Glutamatergic neuron (in vitro differentiated cells): ENCODE measurements around the gene MAP10. TPM values are rescaled to one million over a fixed set of nuclear protein-coding genes. Genes with fewer than 3 reads are reported as not detected.

Source experiments
- DNase-seq: peaks from one replicate; pipeline ENCODE4 v3.0.0; 2022
- H3K27ac Mint-ChIP-seq: one replicate; pipeline ENCODE4 v1.8.0; 2020; ENCODE audit warnings: mild to moderate bottlenecking, mixed read lengths, inconsistent platforms; ENCODE audit not compliant: unreplicated experiment
- H3K27me3 Mint-ChIP-seq: one replicate; pipeline ENCODE4 v1.8.0; 2020; ENCODE audit warnings: mild to moderate bottlenecking, moderate library complexity, mixed read lengths, inconsistent platforms; ENCODE audit not compliant: unreplicated experiment
- H3K36me3 Mint-ChIP-seq: one replicate; pipeline ENCODE4 v1.8.0; 2020; ENCODE audit warnings: mild to moderate bottlenecking, mixed read lengths, inconsistent platforms; ENCODE audit not compliant: unreplicated experiment
- H3K4me1 Mint-ChIP-seq: one replicate; pipeline ENCODE4 v1.8.0; 2020; ENCODE audit warnings: mild to moderate bottlenecking, low read depth, mixed read lengths, inconsistent platforms; ENCODE audit not compliant: unreplicated experiment
- H3K4me3 Mint-ChIP-seq: one replicate; pipeline ENCODE4 v1.8.0; 2020; ENCODE audit warnings: mild to moderate bottlenecking, mixed read lengths, inconsistent platforms; ENCODE audit not compliant: unreplicated experiment
- H3K9me3 Mint-ChIP-seq: one replicate; pipeline ENCODE4 v1.8.0; 2020; ENCODE audit warnings: mild to moderate bottlenecking, moderate library complexity, mixed read lengths, inconsistent platforms; ENCODE audit not compliant: unreplicated experiment
- total RNA-seq: library from RNA; stranded (reverse); fragmentation: NEBNext Ultra II Directional; extraction: Animal tissue kit (Norgen Biotek cat#: 25700); gene quantifications from one replicate; pipeline ENCODE4 v1.2.1, GENCODE V29; 2021; ENCODE audit not compliant: unreplicated experiment
- TF ChIP-seq, protein P1 (sequence below): fragments of 200-600 bp; sonication (generic); IDR thresholded peaks from one replicate; pipeline ENCODE4 v1.5.0; 2021; ENCODE audit not compliant: partially characterized antibody, unreplicated experiment

Gene MAP10
- total RNA-seq, 1 donor from 2014 or later = 3.6 TPM

DNA sequence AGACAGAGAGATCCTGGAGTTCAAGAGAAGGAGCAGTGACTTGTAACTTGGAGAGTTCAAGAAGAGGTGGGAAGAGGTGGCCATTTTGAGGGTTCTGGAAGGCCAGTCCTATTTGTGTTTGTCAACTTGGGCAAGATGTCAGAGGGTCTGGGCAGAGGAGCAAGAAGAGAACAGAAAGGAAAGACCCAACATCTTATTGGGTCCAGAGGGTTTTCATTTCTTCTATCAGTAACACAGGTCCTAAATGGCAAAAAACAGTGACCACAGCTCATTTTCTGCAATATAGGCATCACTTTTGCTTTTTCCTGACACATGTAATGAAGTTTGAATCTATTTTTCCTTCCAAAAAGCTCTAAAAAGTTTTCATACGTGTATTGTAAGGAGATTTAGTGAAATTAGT, 38.3 kb upstream of the MAP10 start:
- Mint-ChIP-seq H3K4me3 (no peak overlapping the region), H3K9me3 (no peaks in the 10 kb centered on the region), H3K27ac (no peak overlapping the region), H3K27me3 (no peaks in the 10 kb centered on the region), H3K4me1 (peaks cover 15% of the 10 kb centered on the region), H3K36me3 (peaks cover 6% of the 10 kb centered on the region)
- no peak for DNase-seq
- TF ChIP-seq, protein P1, sequence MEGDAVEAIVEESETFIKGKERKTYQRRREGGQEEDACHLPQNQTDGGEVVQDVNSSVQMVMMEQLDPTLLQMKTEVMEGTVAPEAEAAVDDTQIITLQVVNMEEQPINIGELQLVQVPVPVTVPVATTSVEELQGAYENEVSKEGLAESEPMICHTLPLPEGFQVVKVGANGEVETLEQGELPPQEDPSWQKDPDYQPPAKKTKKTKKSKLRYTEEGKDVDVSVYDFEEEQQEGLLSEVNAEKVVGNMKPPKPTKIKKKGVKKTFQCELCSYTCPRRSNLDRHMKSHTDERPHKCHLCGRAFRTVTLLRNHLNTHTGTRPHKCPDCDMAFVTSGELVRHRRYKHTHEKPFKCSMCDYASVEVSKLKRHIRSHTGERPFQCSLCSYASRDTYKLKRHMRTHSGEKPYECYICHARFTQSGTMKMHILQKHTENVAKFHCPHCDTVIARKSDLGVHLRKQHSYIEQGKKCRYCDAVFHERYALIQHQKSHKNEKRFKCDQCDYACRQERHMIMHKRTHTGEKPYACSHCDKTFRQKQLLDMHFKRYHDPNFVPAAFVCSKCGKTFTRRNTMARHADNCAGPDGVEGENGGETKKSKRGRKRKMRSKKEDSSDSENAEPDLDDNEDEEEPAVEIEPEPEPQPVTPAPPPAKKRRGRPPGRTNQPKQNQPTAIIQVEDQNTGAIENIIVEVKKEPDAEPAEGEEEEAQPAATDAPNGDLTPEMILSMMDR = no peak

DNA sequence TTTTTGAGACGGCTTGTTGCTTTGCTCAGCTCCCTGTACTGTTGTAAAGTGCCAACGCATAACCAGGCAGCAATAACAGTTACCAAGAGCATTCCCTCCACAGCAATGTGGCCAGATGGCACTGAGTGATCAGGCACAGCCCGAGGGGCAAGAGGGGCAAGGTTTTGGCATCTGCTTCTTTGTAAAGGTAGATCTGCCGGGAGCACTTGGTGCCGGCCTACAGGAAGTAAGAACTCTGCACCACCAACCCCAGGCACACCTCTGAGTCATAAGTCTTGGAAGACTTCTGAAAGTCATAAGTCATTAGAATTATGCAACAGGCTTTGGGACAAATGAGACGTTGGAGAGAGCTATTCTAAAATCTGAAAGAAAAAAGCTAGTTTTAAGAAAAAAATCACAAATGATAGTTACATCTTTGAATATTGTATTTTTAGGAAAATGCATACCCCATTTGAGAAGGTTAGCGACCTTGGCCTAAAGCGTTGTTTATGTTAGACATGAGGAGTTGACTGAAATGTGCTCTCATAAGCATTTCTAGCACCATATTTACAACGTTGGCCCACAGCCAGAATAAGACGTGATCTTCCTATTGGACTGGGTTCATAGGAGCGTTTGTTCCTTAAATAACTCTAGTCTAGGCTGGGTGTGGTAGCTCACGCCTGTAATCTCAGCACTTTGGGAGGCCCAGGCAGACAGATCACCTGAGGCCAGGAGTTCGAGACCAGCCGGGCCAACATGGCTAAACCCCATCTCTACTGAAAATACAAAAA, 37.7 kb upstream of the MAP10 start:
- no peaks in the 10 kb centered on the region for H3K27me3 Mint-ChIP-seq

DNA sequence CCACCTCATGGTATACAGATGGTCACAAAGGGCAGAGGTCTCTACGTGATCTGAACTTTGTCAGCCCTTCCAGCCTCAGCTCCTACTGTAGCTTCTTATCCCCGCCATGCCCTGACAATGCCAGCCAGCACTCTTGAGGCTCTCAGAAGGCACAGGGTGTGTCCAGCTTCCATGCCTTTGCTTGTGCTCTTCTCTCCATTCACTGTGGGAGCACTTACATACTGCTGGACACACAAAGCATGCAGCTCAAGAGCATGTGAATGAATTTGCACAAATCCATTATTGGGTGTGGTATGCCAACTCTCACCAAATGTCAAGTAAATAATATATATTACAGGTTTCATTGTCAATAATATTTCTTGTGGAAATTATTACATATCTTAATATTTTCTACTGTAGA, 36.4 kb upstream of the MAP10 start:
- H3K27ac Mint-ChIP-seq = no peak overlapping the region
- no peaks in the 10 kb centered on the region for H3K36me3 Mint-ChIP-seq
- TF ChIP-seq, protein P1 = no peak
- H3K4me1 Mint-ChIP-seq = peaks cover 15% of the 10 kb centered on the region
- H3K27me3 Mint-ChIP-seq = peaks cover 2% of the 10 kb centered on the region
- H3K9me3 Mint-ChIP-seq = no peaks in the 10 kb centered on the region
- DNase-seq = no peak
- no peak overlapping the region for H3K4me3 Mint-ChIP-seq

More for the DNA sequence above, 37.7 kb upstream of the MAP10 start:
- Mint-ChIP-seq H3K4me3 (no peak overlapping the region), H3K4me1 (peaks cover 15% of the 10 kb centered on the region), H3K36me3 (peaks cover 6% of the 10 kb centered on the region), H3K9me3 (no peaks in the 10 kb centered on the region), H3K27ac (no peak overlapping the region)
- no peak for DNase-seq
- TF ChIP-seq, protein P1 = no peak

DNA sequence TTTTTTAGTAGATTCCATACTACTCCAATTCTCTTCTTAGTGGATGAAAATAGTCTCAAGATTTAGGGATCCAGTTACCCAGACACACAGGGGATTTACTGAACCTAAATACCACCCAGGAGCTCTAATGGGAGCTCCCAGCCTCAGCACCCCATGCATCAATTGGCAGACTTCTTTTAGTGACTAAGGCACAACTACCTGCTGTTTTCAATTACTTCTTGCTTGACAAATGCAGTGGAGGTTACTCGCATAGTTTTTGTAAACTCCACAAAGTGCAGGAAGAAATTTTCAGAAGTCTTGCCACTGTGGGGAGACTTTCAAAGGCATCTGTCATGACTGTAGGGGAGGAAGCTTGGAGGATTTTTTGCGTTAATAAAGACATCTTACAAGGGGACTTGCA, 35.5 kb upstream of the MAP10 start:
- no peak overlapping the region for H3K4me3 Mint-ChIP-seq
- no peaks in the 10 kb centered on the region for H3K9me3 Mint-ChIP-seq
- H3K36me3 Mint-ChIP-seq = no peaks in the 10 kb centered on the region
- DNase-seq = no peak
- H3K4me1 Mint-ChIP-seq = peaks cover 11% of the 10 kb centered on the region
- TF ChIP-seq, protein P1 = no peak
- no peak overlapping the region for H3K27ac Mint-ChIP-seq
- peaks cover 2% of the 10 kb centered on the region for H3K27me3 Mint-ChIP-seq

DNA sequence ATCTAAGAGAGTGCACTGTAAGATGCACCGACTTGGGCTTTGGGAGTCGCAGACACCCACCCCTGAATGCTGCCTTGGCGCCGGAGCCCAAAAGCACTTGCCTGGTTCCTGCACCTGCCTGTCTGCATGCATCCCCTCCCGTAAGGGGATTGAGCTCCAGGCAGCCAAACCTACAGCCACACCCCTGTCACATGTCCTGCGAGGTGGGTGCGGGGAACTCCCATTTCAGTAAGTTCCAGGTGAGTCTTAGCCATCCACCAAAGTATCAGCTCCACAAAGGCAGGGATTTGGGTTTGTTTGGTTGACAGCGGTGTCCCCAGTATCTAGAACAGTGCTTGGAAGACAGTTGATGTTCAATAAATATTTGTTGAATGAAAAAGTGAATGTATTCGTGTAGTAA, 31.5 kb upstream of the MAP10 start:
- Mint-ChIP-seq H3K27me3 (peaks cover 2% of the 10 kb centered on the region), H3K4me3 (no peak overlapping the region), H3K27ac (no peak overlapping the region), H3K36me3 (no peaks in the 10 kb centered on the region), H3K4me1 (no peaks in the 10 kb centered on the region), H3K9me3 (no peaks in the 10 kb centered on the region)
- no peak for DNase-seq
- TF ChIP-seq, protein P1 = no peak
